Natural killer cell treated with Interleukin-12 subunit alpha and Interleukin-12 subunit beta and Interleukin-15 and Interleukin-18, amount 100 ng/mL, for 72 hours (primary cell): ENCODE measurements around the gene APOL6. TPM values are rescaled to one million over a fixed set of nuclear protein-coding genes. Genes with fewer than 3 reads are reported as not detected.

Experiments
- ATAC-seq, 2 donors: fragments of 150-1000 bp; cut with Tn5 transposase in 1 of 2; sonication (Bioruptor Pico), chemical (Tn5 transposase) in 1 of 2; 2 replicates each; pipeline ENCODE4 v1.10.0; 2021
- DNase-seq: peaks from one replicate; pipeline ENCODE4 v3.0.0; 2022; ENCODE audit warnings: low spot score
- H3K27ac Mint-ChIP-seq, 2 donors: 1 replicate in 1 of 2; 2 replicates in 1 of 2; pipeline ENCODE4 v1.8.0; 2022; ENCODE audit warnings: mixed read lengths in 2 of 2, mild to moderate bottlenecking in 1 of 2, moderate library complexity in 1 of 2
- H3K27me3 Mint-ChIP-seq, 2 donors: 1 replicate in 1 of 2; 2 replicates in 1 of 2; pipeline ENCODE4 v1.8.0; 2022; ENCODE audit warnings: mixed read lengths in 2 of 2
- H3K36me3 Mint-ChIP-seq: one replicate; pipeline ENCODE4 v1.8.0; 2022; ENCODE audit warnings: mixed read lengths
- H3K4me1 Mint-ChIP-seq, 2 donors: 1 replicate in 1 of 2; 2 replicates in 1 of 2; pipeline ENCODE4 v1.8.0; 2022; ENCODE audit warnings: low read depth in 2 of 2, mixed read lengths in 2 of 2, mild to moderate bottlenecking in 1 of 2
- H3K4me3 Mint-ChIP-seq: one replicate; pipeline ENCODE4 v1.8.0; 2022; ENCODE audit warnings: mixed read lengths
- H3K9me3 Mint-ChIP-seq: 2 replicates; pipeline ENCODE4 v1.8.0; 2022; ENCODE audit warnings: mixed read lengths
- total RNA-seq, 2 donors: library from RNA; stranded (reverse); gene quantifications; one replicate each; pipeline ENCODE4 v1.2.3, GENCODE V29; 2022

The APOL6 gene
- total RNA-seq, 2 donors from 2014 or later, result 63.8 to 142 TPM

DNA sequence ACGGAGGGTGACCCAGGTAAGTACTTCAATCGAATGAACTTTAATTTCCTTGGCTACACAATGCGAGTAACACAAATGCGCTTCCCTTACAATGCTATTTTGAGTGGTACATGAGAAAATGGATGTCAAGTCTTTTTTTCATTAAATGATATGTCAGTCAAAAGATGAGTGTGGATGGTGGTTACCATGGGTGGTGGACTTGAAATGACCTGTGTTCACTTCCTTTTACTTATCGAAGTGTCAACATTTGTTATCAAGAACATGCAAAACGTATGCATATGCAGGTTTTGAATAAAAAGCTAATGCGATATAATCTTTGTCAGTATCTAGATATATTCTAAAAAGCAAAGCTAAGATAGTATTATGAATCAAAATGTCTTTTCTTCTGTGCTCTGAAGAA lies 60.7 kb downstream of the APOL6 start:
- no peak overlapping the region for H3K27ac Mint-ChIP-seq
- no peaks in the 10 kb centered on the region for H3K4me1 Mint-ChIP-seq
- DNase-seq (no peak), ATAC-seq (no peak)
- peaks cover 2 to 5% of the 10 kb centered on the region in 2 donors for H3K27me3 Mint-ChIP-seq
- H3K9me3 Mint-ChIP-seq, result peaks cover 6% of the 10 kb centered on the region
- no peak overlapping the region for H3K4me3 Mint-ChIP-seq
- H3K36me3 Mint-ChIP-seq, result no peaks in the 10 kb centered on the region

DNA sequence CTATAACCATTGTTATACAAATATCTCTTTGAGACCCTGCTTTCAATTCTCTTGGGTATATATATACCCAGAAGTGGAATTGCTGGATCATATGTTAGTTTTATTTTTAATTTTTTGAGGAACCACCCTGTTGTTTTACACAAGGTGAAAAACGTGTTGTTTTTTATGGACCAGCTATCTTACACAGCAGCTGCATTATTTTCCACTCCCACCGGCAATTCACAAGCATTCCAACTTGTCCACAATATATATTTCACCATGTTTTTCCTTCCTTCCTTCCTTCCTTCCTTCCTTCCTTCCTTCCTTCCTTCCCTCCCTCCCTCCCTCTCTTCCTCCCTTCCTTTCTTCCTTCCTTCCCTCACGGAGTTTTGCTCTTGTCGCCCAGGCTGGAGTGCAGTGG lies 63.1 kb downstream of the APOL6 start:
- ATAC-seq (no peak), DNase-seq (no peak)
- Mint-ChIP-seq H3K27me3 (peaks cover 5 to 6% of the 10 kb centered on the region in 2 donors), H3K4me3 (no peak overlapping the region), H3K9me3 (peaks cover 6% of the 10 kb centered on the region), H3K4me1 (no peaks in the 10 kb centered on the region), H3K27ac (no peak overlapping the region), H3K36me3 (no peaks in the 10 kb centered on the region)

DNA sequence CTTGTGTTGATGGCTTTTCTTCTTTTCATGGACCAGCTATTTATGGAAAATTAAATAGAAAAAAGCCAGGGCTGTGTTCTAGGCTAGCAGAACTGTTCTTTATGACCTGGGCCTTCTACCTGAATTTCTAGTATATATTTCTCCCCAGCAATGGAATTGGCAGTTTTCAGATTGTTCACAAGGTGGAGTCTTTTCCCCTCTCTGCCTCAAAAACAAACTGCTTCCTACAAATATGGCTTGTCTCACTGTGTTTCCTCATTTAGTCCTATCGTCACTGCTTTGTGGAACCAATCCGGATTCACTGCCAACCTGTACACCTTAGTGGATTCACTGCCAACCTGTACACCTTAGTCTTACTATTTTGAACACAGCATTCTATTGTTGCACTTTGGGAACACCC lies 64.4 kb downstream of the APOL6 start:
- peaks cover 5 to 9% of the 10 kb centered on the region in 2 donors for H3K27me3 Mint-ChIP-seq
- no peak for DNase-seq
- no peaks in the 10 kb centered on the region for H3K36me3 Mint-ChIP-seq
- H3K9me3 Mint-ChIP-seq, result peaks cover 6% of the 10 kb centered on the region
- ATAC-seq, result no peak
- no peak overlapping the region for H3K4me3 Mint-ChIP-seq
- no peak overlapping the region for H3K27ac Mint-ChIP-seq
- no peaks in the 10 kb centered on the region for H3K4me1 Mint-ChIP-seq

DNA sequence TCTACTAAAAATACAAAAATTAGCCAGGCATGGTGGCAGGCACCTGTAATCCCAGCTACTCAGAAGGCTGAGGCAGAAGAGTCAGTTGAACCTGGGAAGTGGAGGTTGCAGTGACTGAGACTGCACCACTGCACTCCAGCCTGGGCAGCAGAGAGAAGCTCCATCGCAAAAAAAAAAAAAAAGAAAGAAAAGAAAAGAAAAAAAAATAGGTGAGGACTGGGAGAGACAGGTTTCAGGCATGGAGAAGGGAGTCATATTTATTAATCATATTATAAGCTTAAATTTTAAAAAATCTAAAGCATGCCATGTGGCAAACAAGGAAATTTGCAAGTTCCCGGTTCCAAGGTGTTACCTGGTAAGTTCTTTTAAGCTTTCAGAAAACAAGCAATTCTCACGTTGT lies 69.3 kb downstream of the APOL6 start, which contains the start of gene APOL5:
Gene APOL5, plus strand, starts transcription at position 301 of the 400 bp plus-strand sequence. Its CDS starts 0 bp downstream, at position 301.
- no peak within 1 kb of the TSS for H3K27ac Mint-ChIP-seq
- H3K9me3 Mint-ChIP-seq, result peaks cover 6% of the 10 kb centered on the region
- no peak for ATAC-seq
- peaks cover 5 to 9% of the 10 kb centered on the region in 2 donors for H3K27me3 Mint-ChIP-seq
- H3K36me3 Mint-ChIP-seq, result no peaks in the 10 kb centered on the region
- H3K4me1 Mint-ChIP-seq, result no peaks in the 10 kb centered on the region
- H3K4me3 Mint-ChIP-seq, result no peak within 1 kb of the TSS
- no peak for DNase-seq

Other genes starting within 250 kb of the APOL6 start
- gene MCM5, start 248.3 kb upstream of the APOL6 start, total RNA-seq, result 100 to 1,000 TPM; 169 to 339 TPM
- under 1 TPM in 1 of 2 donors, not detected in 1; 0.07 TPM for gene RASD2, start 107.6 kb upstream of the APOL6 start, total RNA-seq
- gene MB, start 31.1 kb upstream of the APOL6 start, total RNA-seq, result not detected
- not detected for gene APOL5, start 69.4 kb downstream of the APOL6 start, total RNA-seq